ENCODE results near the gene EED. TPM values are rescaled to one million over a fixed set of nuclear protein-coding genes. Genes with fewer than 3 reads are reported as not detected.

EED gene
- polyA plus RNA-seq, 1 experiment = 5.7 TPM

DNA sequence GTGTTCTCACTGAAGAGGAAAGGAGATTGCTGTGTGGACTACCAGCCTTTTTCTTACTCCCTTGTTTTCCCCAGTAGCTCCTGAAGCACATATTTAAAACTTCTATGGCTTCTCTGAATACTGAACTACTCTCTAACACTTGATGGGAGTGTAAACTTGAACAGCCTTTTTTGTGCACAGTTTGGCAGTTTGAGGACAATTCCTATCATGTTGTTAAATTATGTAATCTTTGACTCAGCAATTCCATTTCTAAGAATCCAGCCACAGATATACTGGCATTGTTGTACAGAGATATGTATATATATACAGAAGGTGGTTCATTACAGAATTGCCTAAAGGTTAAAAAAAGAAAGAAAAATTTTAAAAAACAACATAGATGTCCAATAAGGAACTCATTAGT is 47.1 kb upstream of the EED start:
- ChIA-PET POLR2A (no interaction called here), CTCF (interaction anchor here (0.6 to 6.0 kb wide), 3 partner anchors 95 to 343 kb away, joined by 3 to 19 read pairs (median 3); no protein-coding TSS in a partner anchor)
- no peaks in the 10 kb centered on the region for H3K36me3 ChIP-seq (ENCODE audit: control insufficient read depth, insufficient read depth, low read length)
- TF ChIP-seq CTCF (IDR thresholded peaks at IDR 0.05; ENCODE audit: insufficient read depth, low read depth, low read length) = no peak
- no peaks in the 10 kb centered on the region; the same call in 1 of the 2 replicates for H3K27me3 ChIP-seq (ENCODE audit: control insufficient read depth, insufficient read depth, low read length)
- DNase-seq (ENCODE audit: low read depth) = no peak
- no peak overlapping the region for H3K4me3 ChIP-seq (ENCODE audit: low read depth, low read length)

- Histone ChIP-seq H3K27me3 (ENCODE audit: control insufficient read depth, insufficient read depth, low read length) (no peaks in the 10 kb centered on the region; the same call in 1 of the 2 replicates), H3K4me3 (ENCODE audit: low read depth, low read length) (no peak overlapping the region), H3K36me3 (ENCODE audit: control insufficient read depth, insufficient read depth, low read length) (no peaks in the 10 kb centered on the region)
- TF ChIP-seq CTCF (IDR thresholded peaks at IDR 0.05; ENCODE audit: insufficient read depth, low read depth, low read length) = no peak
- DNase-seq (ENCODE audit: low read depth) = no peak
- CTCF ChIA-PET = interaction anchor here (0.7 kb wide), 1 partner anchor 94 kb away, joined by 3 read pairs; no protein-coding TSS in a partner anchor
- POLR2A ChIA-PET = no interaction called here
These were observed 46.4 kb upstream of the EED start for GRCh38 chr11:86198139-86198538.

- TF ChIP-seq CTCF (IDR thresholded peaks at IDR 0.05; ENCODE audit: insufficient read depth, low read depth, low read length) = no peak
- POLR2A ChIA-PET = no interaction called here
- Histone ChIP-seq H3K36me3 (ENCODE audit: control insufficient read depth, insufficient read depth, low read length) (no peaks in the 10 kb centered on the region), H3K4me3 (ENCODE audit: low read depth, low read length) (no peak overlapping the region), H3K27me3 (ENCODE audit: control insufficient read depth, insufficient read depth, low read length) (no peaks in the 10 kb centered on the region; the same call in 1 of the 2 replicates)
- CTCF ChIA-PET = interaction anchor here (0.5 kb wide), 1 partner anchor 184 kb away, joined by 3 read pairs; no protein-coding TSS in a partner anchor
- DNase-seq (ENCODE audit: low read depth) = no peak
These were observed 45.2 kb upstream of the EED start for GRCh38 chr11:86199354-86199753.

GRCh38 chr11:86201371-86201884 is 43.1 kb upstream of the EED start:
- ChIA-PET CTCF (interaction anchor here (1.5 kb wide), 1 partner anchor 160 kb away, joined by 4 read pairs; no protein-coding TSS in a partner anchor), POLR2A (interaction anchor here (0.7 kb wide), 1 partner anchor 18 kb away, joined by 3 read pairs; no protein-coding TSS in a partner anchor)
- Histone ChIP-seq H3K4me3 (ENCODE audit: low read depth, low read length) (no peak overlapping the region), H3K36me3 (ENCODE audit: control insufficient read depth, insufficient read depth, low read length) (no peaks in the 10 kb centered on the region), H3K27me3 (ENCODE audit: control insufficient read depth, insufficient read depth, low read length) (no peaks in the 10 kb centered on the region)
- TF ChIP-seq CTCF (IDR thresholded peaks at IDR 0.05; ENCODE audit: insufficient read depth, low read depth, low read length) = no peak
- DNase-seq (ENCODE audit: low read depth) = no peak

DNA sequence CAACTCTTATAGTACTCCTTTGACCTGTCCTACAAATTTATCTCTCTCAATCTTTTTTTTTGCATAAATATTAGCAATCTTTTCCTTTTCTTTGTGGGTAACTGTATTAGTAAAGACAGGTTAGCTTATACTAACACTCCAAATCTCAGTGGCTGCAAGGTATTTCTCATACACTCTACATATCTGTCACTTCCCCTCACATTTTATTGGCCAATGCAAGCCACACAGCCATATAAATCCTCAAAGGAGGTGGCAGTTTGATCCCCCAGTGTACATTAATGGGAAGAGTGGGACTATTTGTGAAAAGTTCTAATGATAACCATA is 42.6 kb upstream of the EED start:
- DNase-seq (ENCODE audit: low read depth) = no peak
- Histone ChIP-seq H3K27me3 (ENCODE audit: control insufficient read depth, insufficient read depth, low read length) (no peaks in the 10 kb centered on the region), H3K4me3 (ENCODE audit: low read depth, low read length) (no peak overlapping the region), H3K36me3 (ENCODE audit: control insufficient read depth, insufficient read depth, low read length) (no peaks in the 10 kb centered on the region)
- TF ChIP-seq CTCF (IDR thresholded peaks at IDR 0.05; ENCODE audit: insufficient read depth, low read depth, low read length) = no peak
- ChIA-PET POLR2A (interaction anchor here (0.7 kb wide), 1 partner anchor 19 kb away, joined by 3 read pairs; no protein-coding TSS in a partner anchor), CTCF (interaction anchor here (1.3 to 1.5 kb wide), 2 partner anchors 160 to 161 kb away, joined by 3 to 4 read pairs; no protein-coding TSS in a partner anchor)

Measured in BJ (cell line).